ENCODE results near the gene AGBL4.

AGBL4 gene

DNA sequence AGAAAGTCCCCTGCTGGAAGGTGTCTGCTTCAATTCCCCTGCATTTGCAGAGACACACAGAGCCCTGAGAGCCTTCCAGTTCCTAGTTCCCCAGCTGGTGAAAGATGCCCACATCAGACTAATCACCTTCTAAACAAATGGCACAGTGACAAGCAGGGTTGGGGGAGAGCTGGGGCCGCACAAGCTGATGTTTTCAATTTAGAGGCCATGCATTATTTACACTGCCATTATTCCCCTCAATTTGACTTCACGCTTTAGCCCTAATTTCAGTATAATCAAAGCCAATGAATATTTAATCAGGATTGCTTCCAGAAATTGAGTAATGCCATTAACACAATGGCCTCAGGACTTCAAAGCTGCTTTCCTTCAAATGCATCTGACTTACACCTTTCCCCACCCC is 1328.6 kb downstream of the AGBL4 start:
- no peak for TF ChIP-seq SIN3A (IDR thresholded peaks at IDR 0.05; ENCODE audit: borderline replicate concordance, insufficient read depth, low read length)
- no peak for TF ChIP-seq REST (IDR thresholded peaks at IDR 0.05; ENCODE audit: insufficient read depth in 1 of 2, low read depth in 2 of 2, low read length in 2 of 2)
- TF ChIP-seq POLR2AphosphoS5 (IDR thresholded peaks at IDR 0.05; ENCODE audit: low read depth, low read length), result no peak
- TF ChIP-seq TAF1 (IDR thresholded peaks at IDR 0.05; ENCODE audit: borderline replicate concordance, insufficient read depth, low read length), result no peak
- TF ChIP-seq FOXP2 (optimal IDR thresholded peaks at IDR 0.05; ENCODE audit: borderline replicate concordance, extremely low read depth, extremely low read length, insufficient read depth), result no peak

- TF ChIP-seq REST (IDR thresholded peaks at IDR 0.05; ENCODE audit: insufficient read depth in 1 of 2, low read depth in 2 of 2, low read length in 2 of 2) (no peak), POLR2AphosphoS5 (IDR thresholded peaks at IDR 0.05; ENCODE audit: low read depth, low read length) (no peak), TAF1 (IDR thresholded peaks at IDR 0.05; ENCODE audit: borderline replicate concordance, insufficient read depth, low read length) (no peak), FOXP2 (optimal IDR thresholded peaks at IDR 0.05; ENCODE audit: borderline replicate concordance, extremely low read depth, extremely low read length, insufficient read depth) (no peak), SIN3A (IDR thresholded peaks at IDR 0.05; ENCODE audit: borderline replicate concordance, insufficient read depth, low read length) (no peak)
Observed at GRCh38 chr1:48693674-48694320, 1330.0 kb downstream of the AGBL4 start.

DNA sequence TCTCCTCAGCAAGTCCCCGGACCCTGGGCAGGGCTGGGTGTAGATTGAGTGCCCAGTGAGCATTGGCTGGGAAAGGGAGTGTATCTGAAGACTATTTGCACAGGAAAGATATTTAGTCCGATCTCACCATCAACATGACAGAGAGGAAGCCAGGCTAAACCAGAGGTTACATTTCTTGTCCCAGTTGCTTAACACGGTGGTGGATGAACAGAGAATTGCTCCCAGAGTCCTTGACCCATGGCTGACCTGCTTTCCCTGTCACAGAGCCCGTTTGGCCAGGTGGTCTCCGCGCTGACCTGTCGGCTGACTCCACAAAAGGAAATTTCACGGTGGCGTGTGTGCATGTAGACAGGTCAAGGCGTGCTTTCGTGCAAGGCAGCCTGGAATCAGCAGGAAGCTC is 1330.6 kb downstream of the AGBL4 start:
- TF ChIP-seq POLR2AphosphoS5 (IDR thresholded peaks at IDR 0.05; ENCODE audit: low read depth, low read length), result no peak
- TF ChIP-seq REST (IDR thresholded peaks at IDR 0.05; ENCODE audit: insufficient read depth in 1 of 2, low read depth in 2 of 2, low read length in 2 of 2), result no peak
- TF ChIP-seq SIN3A (IDR thresholded peaks at IDR 0.05; ENCODE audit: borderline replicate concordance, insufficient read depth, low read length), result no peak
- no peak for TF ChIP-seq TAF1 (IDR thresholded peaks at IDR 0.05; ENCODE audit: borderline replicate concordance, insufficient read depth, low read length)
- no peak for TF ChIP-seq FOXP2 (optimal IDR thresholded peaks at IDR 0.05; ENCODE audit: borderline replicate concordance, extremely low read depth, extremely low read length, insufficient read depth)

DNA sequence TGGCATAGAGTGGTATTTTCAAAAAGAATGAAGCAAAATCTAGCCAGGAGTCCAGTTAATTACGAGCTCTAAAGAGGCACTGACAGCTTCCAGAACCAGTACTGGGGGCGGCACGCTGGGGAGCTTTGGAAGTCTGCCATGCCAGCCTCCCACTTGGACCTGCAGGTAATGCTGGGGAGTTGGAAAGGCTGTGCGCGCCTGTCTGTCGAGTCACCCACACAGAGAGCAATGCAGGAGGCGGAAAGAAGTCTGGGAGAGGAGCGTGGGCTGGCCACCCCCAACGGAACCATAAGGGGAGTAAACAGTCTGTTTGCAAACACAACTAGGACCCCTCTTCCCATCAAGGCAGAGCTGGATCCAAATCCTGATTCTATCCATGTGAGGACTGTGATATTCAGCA is 1331.5 kb downstream of the AGBL4 start:
- TF ChIP-seq POLR2AphosphoS5 (IDR thresholded peaks at IDR 0.05; ENCODE audit: low read depth, low read length) (no peak), SIN3A (IDR thresholded peaks at IDR 0.05; ENCODE audit: borderline replicate concordance, insufficient read depth, low read length) (no peak), FOXP2 (optimal IDR thresholded peaks at IDR 0.05; ENCODE audit: borderline replicate concordance, extremely low read depth, extremely low read length, insufficient read depth) (no peak), REST (IDR thresholded peaks at IDR 0.05; ENCODE audit: insufficient read depth in 1 of 2, low read depth in 2 of 2, low read length in 2 of 2) (no peak), TAF1 (IDR thresholded peaks at IDR 0.05; ENCODE audit: borderline replicate concordance, insufficient read depth, low read length) (no peak)
